Measurements from ENCODE around the gene ENOX1. TPM values are rescaled to one million over a fixed set of nuclear protein-coding genes. Genes with fewer than 3 reads are reported as not detected.

The ENOX1 gene
- total and polyA plus RNA-seq, 3 donors from 2014 or later = 11.0 to 14.2 (median 11.5) TPM

GRCh38 chr13:43614063-43614462 is 172.7 kb downstream of the ENOX1 start:
- intact Hi-C loops (cut with DNase I; ENCODE audit: low total_unique reads) = no loop called here
- TF ChIP-seq POLR2A (IDR thresholded peaks at IDR 0.05) (no peak), CTCF (IDR thresholded peaks at IDR 0.05) (no peak)
- Histone ChIP-seq H3K27me3 (no peaks in the 10 kb centered on the region), H3K9me3 (no peaks in the 10 kb centered on the region), H3K36me3 (ENCODE audit: low read depth, missing control alignments) (no peaks in the 10 kb centered on the region), H3K4me1 (no peaks in the 10 kb centered on the region), H3K27ac (no peak overlapping the region), H3K4me3 (no peak overlapping the region)
- DNase-seq = no peak

GRCh38 chr13:43611281-43612273 is 175.2 kb downstream of the ENOX1 start:
- DNase-seq = no peak
- intact Hi-C loops (cut with DNase I; ENCODE audit: low total_unique reads) = no loop called here
- 83 to 92% methylated on average over 3 of the region's 3 CpGs for WGBS, 2 donors

GRCh38 chr13:43608400-43609137 is 178.2 kb downstream of the ENOX1 start:
- Histone ChIP-seq H3K9me3 (no peaks in the 10 kb centered on the region), H3K4me1 (no peaks in the 10 kb centered on the region), H3K36me3 (ENCODE audit: low read depth, missing control alignments) (no peaks in the 10 kb centered on the region), H3K27ac (no peak overlapping the region), H3K27me3 (no peaks in the 10 kb centered on the region), H3K4me3 (no peak overlapping the region)
- WGBS, 2 donors = 91 to 93% methylated on average over 6 of the region's 6 CpGs
- no peak for TF ChIP-seq CTCF (IDR thresholded peaks at IDR 0.05)
- TF ChIP-seq POLR2A (IDR thresholded peaks at IDR 0.05) = no peak
- DNase-seq = no peak
- intact Hi-C loops (cut with DNase I; ENCODE audit: low total_unique reads) = no loop called here

More at GRCh38 chr13:43611281-43612273, 175.2 kb downstream of the ENOX1 start:
- no peaks in the 10 kb centered on the region for H3K36me3 ChIP-seq (ENCODE audit: low read depth, missing control alignments)
- no peak for TF ChIP-seq CTCF (IDR thresholded peaks at IDR 0.05)
- TF ChIP-seq POLR2A (IDR thresholded peaks at IDR 0.05) = no peak
- no peaks in the 10 kb centered on the region for H3K27me3 ChIP-seq
- H3K4me1 ChIP-seq = no peaks in the 10 kb centered on the region
- H3K9me3 ChIP-seq = no peaks in the 10 kb centered on the region
- no peak overlapping the region for H3K27ac ChIP-seq
- H3K4me3 ChIP-seq = no peak overlapping the region

- Histone ChIP-seq H3K9me3 (no peaks in the 10 kb centered on the region), H3K27ac (no peak overlapping the region), H3K36me3 (ENCODE audit: low read depth, missing control alignments) (no peaks in the 10 kb centered on the region), H3K27me3 (no peaks in the 10 kb centered on the region), H3K4me1 (no peaks in the 10 kb centered on the region), H3K4me3 (no peak overlapping the region)
- no peak for DNase-seq
- WGBS, 2 donors = 60 to 65% methylated on average over 1 of the region's 1 CpG
- TF ChIP-seq POLR2A (IDR thresholded peaks at IDR 0.05) = no peak
- no peak for TF ChIP-seq CTCF (IDR thresholded peaks at IDR 0.05)
- intact Hi-C loops (cut with DNase I; ENCODE audit: low total_unique reads) = no loop called here
These were observed 189.2 kb downstream of the ENOX1 start for GRCh38 chr13:43597599-43597945.

Measured in testis (tissue), 3 donors.